Suprapubic skin (tissue), 4 donors: ENCODE data around the gene GFI1B. TPM values are rescaled to one million over a fixed set of nuclear protein-coding genes. Genes with fewer than 3 reads are reported as not detected.
A peak's percentile ranks its signal among the peaks of the same experiment; 100 is the strongest.

Source experiments
- DNase-seq, 2 donors: peaks; one replicate each; pipeline ENCODE4 v3.0.0-alpha.2; 2019; ENCODE audit warnings: low spot score in 2 of 2
- H3K27ac ChIP-seq: fragments of 200-600 bp; sonication (generic); one replicate; pipeline ENCODE4 v1.5.1; 2019
- H3K27me3 ChIP-seq: fragments of 200-600 bp; sonication (generic); one replicate; pipeline ENCODE4 v1.5.1; 2019
- H3K36me3 ChIP-seq: fragments of 200-600 bp; sonication (generic); one replicate; pipeline ENCODE4 v1.5.1; 2019
- H3K4me1 ChIP-seq: fragments of 200-600 bp; sonication (generic); one replicate; pipeline ENCODE4 v1.5.1; 2019
- H3K4me3 ChIP-seq: fragments of 200-600 bp; sonication (generic); one replicate; pipeline ENCODE4 v1.5.1; 2019; ENCODE audit warnings: mild to moderate bottlenecking
- H3K9me3 ChIP-seq: fragments of 200-600 bp; sonication (generic); one replicate; pipeline ENCODE4 v1.5.1; 2019
- EP300 ChIP-seq: sonication (generic); formaldehyde crosslinking; IDR thresholded peaks from one replicate; pipeline ENCODE4 v1.6.1; 2017; ENCODE audit warnings: antibody characterized with exemption
- POLR2A ChIP-seq, 2 donors: fragments of 450-650 bp; IDR thresholded peaks; one replicate each; pipeline ENCODE4 v1.6.1; 2017; ENCODE audit warnings: antibody characterized with exemption in 2 of 2, mild to moderate bottlenecking in 2 of 2, moderate library complexity in 2 of 2
- POLR2AphosphoS5 ChIP-seq, 3 donors: sonication (generic); formaldehyde crosslinking; IDR thresholded peaks; one replicate each; pipeline ENCODE4 v1.6.1; 2017; ENCODE audit warnings: antibody characterized with exemption in 3 of 3
- WGBS: methylation state at CpG from one replicate; pipeline ENCODE4 v1.1.5; 2018; 5-methylcytosine and 5-hydroxymethylcytosine counted together
- total RNA-seq, 4 donors: library from RNA; depleted of rRNA; stranded (reverse); fragments of >200 nt; gene quantifications; one replicate each; pipeline ENCODE4 v1.1.0, GENCODE V29; 2016
- TF ChIP-seq, protein P1 (sequence below), 2 donors: fragments of 200-600 bp in 1 of 2; fragments of 450-650 bp in 1 of 2; sonication (generic) in 1 of 2; IDR thresholded peaks; one replicate each; pipeline ENCODE4 v1.5.1; 2016 to 2019; ENCODE audit warnings: antibody characterized with exemption in 2 of 2, mild to moderate bottlenecking in 1 of 2, moderate library complexity in 1 of 2

Gene GFI1B
- total RNA-seq, 4 donors from 2014 or later = not detected

DNA sequence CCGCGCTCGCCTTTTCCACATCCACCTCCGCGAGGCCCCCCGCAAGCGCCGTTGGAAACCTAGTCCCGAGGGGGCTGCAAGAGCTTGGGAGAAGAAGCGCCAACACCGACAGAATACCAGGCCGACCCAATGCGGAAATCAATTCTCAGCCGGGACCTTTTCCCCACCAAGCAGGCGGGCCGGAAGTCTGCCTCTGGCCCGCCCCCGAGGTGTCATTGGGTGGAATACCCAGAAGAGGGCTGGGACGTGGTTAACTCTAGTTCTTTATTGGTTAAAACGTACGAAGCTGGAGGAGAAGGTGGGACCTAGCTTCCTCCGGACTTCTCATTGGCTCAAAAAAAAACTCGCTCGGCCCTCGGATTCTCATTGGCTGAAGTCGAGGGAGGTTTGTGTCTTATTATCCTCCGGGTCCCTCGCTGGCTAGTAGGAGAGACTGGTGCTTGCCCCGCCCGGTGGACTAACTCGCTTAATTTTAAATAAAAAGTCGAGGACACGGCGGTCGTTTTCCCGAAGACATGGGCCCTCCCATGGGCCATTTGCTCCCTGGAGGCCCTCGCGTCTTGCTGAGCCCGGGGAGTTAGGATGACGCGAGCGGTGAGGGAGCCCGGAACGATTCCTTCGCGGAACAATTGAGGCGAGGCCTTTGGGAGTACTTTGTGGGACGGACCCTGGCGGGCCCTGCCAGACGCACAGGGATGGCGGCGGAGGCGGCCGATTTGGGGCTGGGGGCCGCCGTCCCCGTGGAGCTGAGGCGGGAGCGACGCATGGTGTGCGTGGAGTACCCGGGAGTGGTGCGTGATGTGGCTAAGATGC is 52.0 kb downstream of the GFI1B start, which contains the start of gene GTF3C5:
GTF3C5 (plus strand) TSS at position 681 of the 813 bp plus-strand sequence; CDS start at position 696, 15 bp downstream.
- H3K27me3 ChIP-seq = no peaks in the 10 kb centered on the region
- peaks cover 43% of the 10 kb centered on the region for H3K4me1 ChIP-seq
- WGBS = 2% methylated on average over 43 of the region's 63 CpGs
- H3K27ac ChIP-seq = peak within 1 kb of the TSS; percentile 89
- H3K9me3 ChIP-seq = no peaks in the 10 kb centered on the region
- no peaks in the 10 kb centered on the region for H3K36me3 ChIP-seq
- H3K4me3 ChIP-seq = peak within 1 kb of the TSS; percentile 80
- TF ChIP-seq, protein P1, sequence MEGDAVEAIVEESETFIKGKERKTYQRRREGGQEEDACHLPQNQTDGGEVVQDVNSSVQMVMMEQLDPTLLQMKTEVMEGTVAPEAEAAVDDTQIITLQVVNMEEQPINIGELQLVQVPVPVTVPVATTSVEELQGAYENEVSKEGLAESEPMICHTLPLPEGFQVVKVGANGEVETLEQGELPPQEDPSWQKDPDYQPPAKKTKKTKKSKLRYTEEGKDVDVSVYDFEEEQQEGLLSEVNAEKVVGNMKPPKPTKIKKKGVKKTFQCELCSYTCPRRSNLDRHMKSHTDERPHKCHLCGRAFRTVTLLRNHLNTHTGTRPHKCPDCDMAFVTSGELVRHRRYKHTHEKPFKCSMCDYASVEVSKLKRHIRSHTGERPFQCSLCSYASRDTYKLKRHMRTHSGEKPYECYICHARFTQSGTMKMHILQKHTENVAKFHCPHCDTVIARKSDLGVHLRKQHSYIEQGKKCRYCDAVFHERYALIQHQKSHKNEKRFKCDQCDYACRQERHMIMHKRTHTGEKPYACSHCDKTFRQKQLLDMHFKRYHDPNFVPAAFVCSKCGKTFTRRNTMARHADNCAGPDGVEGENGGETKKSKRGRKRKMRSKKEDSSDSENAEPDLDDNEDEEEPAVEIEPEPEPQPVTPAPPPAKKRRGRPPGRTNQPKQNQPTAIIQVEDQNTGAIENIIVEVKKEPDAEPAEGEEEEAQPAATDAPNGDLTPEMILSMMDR (IDR thresholded peaks at IDR 0.05) = no peak
- peak; percentile 56 to 82 for TF ChIP-seq POLR2A (IDR thresholded peaks at IDR 0.05)
- TF ChIP-seq POLR2AphosphoS5 (IDR thresholded peaks at IDR 0.05) = peak in 2 of 3 donors; percentile 80 to 98
- no peak for TF ChIP-seq EP300
- DNase-seq = peak; percentile 97

DNA sequence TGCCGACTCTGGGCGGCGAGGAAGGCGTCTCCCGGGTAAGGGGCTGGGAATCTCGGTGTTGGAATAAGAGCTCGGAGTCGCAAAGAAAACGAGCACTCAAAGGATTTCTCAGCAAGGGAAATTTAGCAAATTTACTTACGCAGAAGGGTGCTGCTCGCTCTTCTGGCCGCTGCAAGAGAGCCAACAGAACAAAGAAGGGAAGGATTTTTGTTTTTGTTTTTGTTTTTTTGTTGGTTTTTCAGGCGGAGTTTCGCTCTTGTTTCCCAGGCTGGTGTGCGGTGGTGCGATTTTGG is 52.6 kb downstream of the GFI1B start:
- 1% methylated on average over 16 of the region's 16 CpGs for WGBS
- Histone ChIP-seq H3K9me3 (no peaks in the 10 kb centered on the region), H3K27ac (peak overlapping the region; percentile 89), H3K4me1 (peaks cover 43% of the 10 kb centered on the region), H3K4me3 (peak overlapping the region; percentile 80), H3K36me3 (no peaks in the 10 kb centered on the region), H3K27me3 (no peaks in the 10 kb centered on the region)
- no peak for DNase-seq
- no peak for TF ChIP-seq EP300
- TF ChIP-seq POLR2A (IDR thresholded peaks at IDR 0.05) = no peak
- TF ChIP-seq POLR2AphosphoS5 (IDR thresholded peaks at IDR 0.05) = no peak
- TF ChIP-seq, protein P1 (IDR thresholded peaks at IDR 0.05) = no peak

DNA sequence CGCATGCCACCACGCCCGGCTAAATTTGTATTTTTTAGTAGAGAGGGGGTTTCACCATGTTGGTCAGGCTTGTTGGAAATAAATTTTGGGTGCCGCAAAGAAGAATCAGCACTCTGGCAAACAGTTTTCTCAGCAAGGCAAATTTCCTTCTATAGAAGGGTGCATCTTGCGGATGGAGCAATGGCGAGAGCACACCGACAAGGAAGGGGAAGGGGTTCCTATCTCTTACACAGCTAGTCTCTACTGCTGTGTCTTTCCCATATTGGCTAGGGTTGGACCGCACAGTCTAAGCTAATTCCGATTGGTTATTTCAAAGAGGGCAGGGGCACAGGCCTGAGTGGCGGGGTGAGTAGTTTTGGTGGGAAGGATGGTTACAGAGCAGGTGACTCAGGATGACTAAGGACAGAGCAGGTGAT is 53.0 kb downstream of the GFI1B start:
- H3K36me3 ChIP-seq = no peaks in the 10 kb centered on the region
- H3K27ac ChIP-seq = no peak overlapping the region
- H3K4me3 ChIP-seq = peak overlapping the region; percentile 80
- H3K9me3 ChIP-seq = no peaks in the 10 kb centered on the region
- DNase-seq = peak in 1 of 2 donors; percentile 20
- WGBS = 61% methylated on average over 10 of the region's 10 CpGs
- TF ChIP-seq, protein P1 (IDR thresholded peaks at IDR 0.05) = no peak
- no peak for TF ChIP-seq POLR2AphosphoS5 (IDR thresholded peaks at IDR 0.05)
- TF ChIP-seq POLR2A (IDR thresholded peaks at IDR 0.05) = no peak
- TF ChIP-seq EP300 = no peak
- H3K4me1 ChIP-seq = peaks cover 43% of the 10 kb centered on the region
- H3K27me3 ChIP-seq = no peaks in the 10 kb centered on the region

DNA sequence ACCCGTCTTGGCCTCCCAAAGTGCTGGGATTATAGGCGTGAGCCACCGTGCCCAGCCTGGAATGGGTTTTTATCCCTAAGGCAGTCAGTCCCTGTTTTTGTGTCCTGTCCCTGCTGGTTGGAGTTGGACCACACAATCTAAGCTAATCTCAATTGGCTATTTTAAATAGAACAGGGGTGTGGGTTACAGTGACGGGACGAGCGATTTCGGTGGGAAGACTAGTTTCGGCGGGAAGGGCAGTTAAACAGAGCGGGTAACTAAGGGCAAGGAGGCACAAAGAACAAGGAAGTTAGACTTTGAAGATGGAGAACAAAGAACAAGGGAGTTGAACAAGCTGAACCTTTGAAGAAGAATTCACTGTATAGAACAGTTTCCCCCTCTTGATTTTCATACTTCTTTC is 53.7 kb downstream of the GFI1B start:
- DNase-seq = peak in 1 of 2 donors; percentile 40
- H3K4me3 ChIP-seq = peak overlapping the region; percentile 80
- WGBS = 88% methylated on average over 10 of the region's 10 CpGs
- no peak overlapping the region for H3K27ac ChIP-seq
- no peak for TF ChIP-seq POLR2A (IDR thresholded peaks at IDR 0.05)
- no peak for TF ChIP-seq EP300
- TF ChIP-seq POLR2AphosphoS5 (IDR thresholded peaks at IDR 0.05) = no peak
- TF ChIP-seq, protein P1 (IDR thresholded peaks at IDR 0.05) = no peak
- no peaks in the 10 kb centered on the region for H3K27me3 ChIP-seq
- H3K4me1 ChIP-seq = peaks cover 43% of the 10 kb centered on the region
- H3K9me3 ChIP-seq = no peaks in the 10 kb centered on the region
- no peaks in the 10 kb centered on the region for H3K36me3 ChIP-seq

DNA sequence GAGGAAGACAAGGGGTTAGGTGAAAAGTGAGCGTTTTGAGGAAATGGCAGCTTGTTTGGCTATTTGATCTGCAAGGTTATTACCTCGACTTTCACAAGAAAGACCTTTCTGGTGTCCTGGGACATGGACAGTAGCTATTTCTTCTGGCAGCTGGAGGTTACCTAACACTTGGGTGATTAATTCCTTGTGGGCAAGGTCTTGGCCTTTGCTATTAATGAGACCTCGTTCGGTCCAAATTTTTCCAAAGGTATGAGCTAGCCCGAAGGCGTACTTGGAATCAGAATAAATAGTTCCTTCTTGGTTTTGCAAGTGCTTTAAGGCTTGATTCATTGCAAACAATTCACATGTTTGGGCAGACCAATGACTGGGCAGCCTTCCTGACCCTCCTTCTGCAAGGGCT is 57.2 kb downstream of the GFI1B start:
- Histone ChIP-seq H3K36me3 (no peaks in the 10 kb centered on the region), H3K27me3 (no peaks in the 10 kb centered on the region), H3K27ac (no peak overlapping the region), H3K9me3 (no peaks in the 10 kb centered on the region), H3K4me3 (no peak overlapping the region), H3K4me1 (peaks cover 27% of the 10 kb centered on the region)
- 74% methylated on average over 6 of the region's 6 CpGs for WGBS
- peak in 1 of 2 donors; percentile 7 for DNase-seq
- TF ChIP-seq POLR2A (IDR thresholded peaks at IDR 0.05) (no peak), POLR2AphosphoS5 (IDR thresholded peaks at IDR 0.05) (no peak), EP300 (no peak)
- TF ChIP-seq, protein P1 (IDR thresholded peaks at IDR 0.05) = no peak
